Tibial nerve (tissue), 3 donors: Measurements from ENCODE around the gene HSPA9.

Experiments
- POLR2A ChIP-seq, 2 donors: fragments of 450-650 bp; IDR thresholded peaks; one replicate each; pipeline ENCODE4 v1.6.1; 2017; ENCODE audit warnings: antibody characterized with exemption in 2 of 2, mild to moderate bottlenecking in 2 of 2, moderate library complexity in 2 of 2
- TF ChIP-seq, protein P1 (sequence below), 5 experiments: fragments of 200-600 bp in 3 of 5; fragments of 450-650 bp in 2 of 5; sonication (generic) in 3 of 5; IDR thresholded peaks; one replicate each; pipeline ENCODE4 v1.5.1; 2016 to 2019; ENCODE audit warnings: antibody characterized with exemption in 5 of 5, mild to moderate bottlenecking in 3 of 5, moderate library complexity in 2 of 5

DNA sequence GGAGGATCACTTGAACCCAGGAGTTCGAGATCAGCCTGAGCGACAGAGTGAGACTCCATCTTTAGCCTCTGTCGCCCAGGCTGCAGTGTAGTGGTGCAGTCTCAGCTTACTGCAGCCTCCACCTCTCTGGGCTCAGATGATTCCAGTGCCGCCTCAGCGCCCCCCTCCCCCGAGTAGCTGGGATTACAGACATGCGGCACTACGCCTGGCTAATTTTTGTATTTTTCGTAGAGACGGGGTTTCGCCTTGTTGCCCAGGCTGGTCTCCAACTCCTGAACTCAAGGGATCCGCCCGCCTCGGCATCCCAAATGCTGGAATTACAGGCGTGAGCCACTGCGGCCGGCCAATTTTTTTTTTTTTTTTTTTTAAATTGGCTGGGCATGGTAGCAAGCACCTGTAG, 2.3 kb upstream of the HSPA9 start:
- no peak for TF ChIP-seq POLR2A (IDR thresholded peaks at IDR 0.05)
- TF ChIP-seq, protein P1, sequence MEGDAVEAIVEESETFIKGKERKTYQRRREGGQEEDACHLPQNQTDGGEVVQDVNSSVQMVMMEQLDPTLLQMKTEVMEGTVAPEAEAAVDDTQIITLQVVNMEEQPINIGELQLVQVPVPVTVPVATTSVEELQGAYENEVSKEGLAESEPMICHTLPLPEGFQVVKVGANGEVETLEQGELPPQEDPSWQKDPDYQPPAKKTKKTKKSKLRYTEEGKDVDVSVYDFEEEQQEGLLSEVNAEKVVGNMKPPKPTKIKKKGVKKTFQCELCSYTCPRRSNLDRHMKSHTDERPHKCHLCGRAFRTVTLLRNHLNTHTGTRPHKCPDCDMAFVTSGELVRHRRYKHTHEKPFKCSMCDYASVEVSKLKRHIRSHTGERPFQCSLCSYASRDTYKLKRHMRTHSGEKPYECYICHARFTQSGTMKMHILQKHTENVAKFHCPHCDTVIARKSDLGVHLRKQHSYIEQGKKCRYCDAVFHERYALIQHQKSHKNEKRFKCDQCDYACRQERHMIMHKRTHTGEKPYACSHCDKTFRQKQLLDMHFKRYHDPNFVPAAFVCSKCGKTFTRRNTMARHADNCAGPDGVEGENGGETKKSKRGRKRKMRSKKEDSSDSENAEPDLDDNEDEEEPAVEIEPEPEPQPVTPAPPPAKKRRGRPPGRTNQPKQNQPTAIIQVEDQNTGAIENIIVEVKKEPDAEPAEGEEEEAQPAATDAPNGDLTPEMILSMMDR (IDR thresholded peaks at IDR 0.05) = no peak
